ENCODE data around the gene NUDT14. TPM values are rescaled to one million over a fixed set of nuclear protein-coding genes. Genes with fewer than 3 reads are reported as not detected.

The NUDT14 gene
- total RNA-seq, 1 donor from 2014 or later = 33.2 TPM

- peak; percentile 92 for DNase-seq (ENCODE audit: low read depth)
Observed at GRCh38 chr14:105177082-105177481, 4.0 kb downstream of the NUDT14 start.

GRCh38 chr14:105176513-105176912 lies 4.6 kb downstream of the NUDT14 start:
- DNase-seq (ENCODE audit: low read depth) = peak; percentile 85

GRCh38 chr14:105173901-105174894 lies 6.9 kb downstream of the NUDT14 start:
- no peak for DNase-seq (ENCODE audit: low read depth)

GRCh38 chr14:105173145-105173544 lies 8.0 kb downstream of the NUDT14 start:
- no peak for DNase-seq (ENCODE audit: low read depth)

- no peak for DNase-seq (ENCODE audit: low read depth)
Observed at GRCh38 chr14:105172476-105172875, 8.6 kb downstream of the NUDT14 start.

- peak; percentile 60 for DNase-seq (ENCODE audit: low read depth)
Observed at GRCh38 chr14:105171004-105171673, 10.0 kb downstream of the NUDT14 start.

- no peak for DNase-seq (ENCODE audit: low read depth)
Observed at GRCh38 chr14:105169776-105170655, 11.1 kb downstream of the NUDT14 start.

- DNase-seq (ENCODE audit: low read depth) = no peak
Observed at GRCh38 chr14:105168979-105169507, 12.1 kb downstream of the NUDT14 start.

- DNase-seq (ENCODE audit: low read depth) = peak; percentile 61
Observed at GRCh38 chr14:105168496-105168978, 12.6 kb downstream of the NUDT14 start, which contains the start of gene JAG2. JAG2 (minus strand) TSS chr14:105168776; CDS start chr14:105168420, 356 bp downstream.

GRCh38 chr14:105168093-105168420 lies 13.1 kb downstream of the NUDT14 start:
- DNase-seq (ENCODE audit: low read depth) = no peak

- DNase-seq (ENCODE audit: low read depth) = peak; percentile 47
Observed at GRCh38 chr14:105167303-105168092, 13.6 kb downstream of the NUDT14 start.

- no peak for DNase-seq (ENCODE audit: low read depth)
Observed at GRCh38 chr14:105166571-105167302, 14.4 kb downstream of the NUDT14 start.

GRCh38 chr14:105165761-105166485 lies 15.2 kb downstream of the NUDT14 start:
- DNase-seq (ENCODE audit: low read depth) = peak; percentile 37

- DNase-seq (ENCODE audit: low read depth) = peak; percentile 68
Observed at GRCh38 chr14:105165134-105165704, 15.9 kb downstream of the NUDT14 start.

- DNase-seq (ENCODE audit: low read depth) = peak; percentile 91
Observed at GRCh38 chr14:105163040-105163742, 17.9 kb downstream of the NUDT14 start.

GRCh38 chr14:105162669-105162979 lies 18.5 kb downstream of the NUDT14 start:
- no peak for DNase-seq (ENCODE audit: low read depth)

GRCh38 chr14:105161964-105162668 lies 19.0 kb downstream of the NUDT14 start:
- DNase-seq (ENCODE audit: low read depth) = no peak

Data from myocyte (in vitro differentiated cells).